ENCODE results near the gene OTX2.

OTX2 gene

GRCh38 chr14:56817396-56817921, 7.2 kb upstream of the OTX2 start:
- Histone ChIP-seq H3K27me3 (ENCODE audit: insufficient read depth, low read length) (no peaks in the 10 kb centered on the region; the same call in 1 of the 2 replicates), H3K4me3 (ENCODE audit: low read depth, low read length, poor library complexity, severe bottlenecking) (no peak overlapping the region), H3K9ac (ENCODE audit: low read length) (no peak overlapping the region), H3K27ac (ENCODE audit: low read depth, low read length, poor library complexity, severe bottlenecking) (no peak overlapping the region), H3K9me3 (ENCODE audit: low read length) (no peaks in the 10 kb centered on the region), H2AFZ (ENCODE audit: low read length) (no peak overlapping the region), H3F3A (ENCODE audit: insufficient read depth, low read length) (no peaks in the 10 kb centered on the region), H3K79me2 (ENCODE audit: insufficient read depth, low read length) (no peaks in the 10 kb centered on the region), H3K36me3 (ENCODE audit: insufficient read depth, low read length) (no peaks in the 10 kb centered on the region), H4K20me1 (ENCODE audit: insufficient read depth, low read length) (no peaks in the 10 kb centered on the region), H3K4me1 (ENCODE audit: insufficient read depth, low read length, severe bottlenecking) (no peaks in the 10 kb centered on the region), H3K4me2 (ENCODE audit: low read length) (no peak overlapping the region), H3K9me2 (ENCODE audit: low read depth, low read length) (no peaks in the 10 kb centered on the region)
- no peak for TF ChIP-seq CTCF (IDR thresholded peaks at IDR 0.05; ENCODE audit: low read length)
- no peak for TF ChIP-seq EZH2 (IDR thresholded peaks at IDR 0.05; ENCODE audit: borderline replicate concordance, low read length)

GRCh38 chr14:56816574-56817391, 6.5 kb upstream of the OTX2 start:
- TF ChIP-seq EZH2 (IDR thresholded peaks at IDR 0.05; ENCODE audit: borderline replicate concordance, low read length) (no peak), CTCF (IDR thresholded peaks at IDR 0.05; ENCODE audit: low read length) (no peak)
- H3K9ac ChIP-seq (ENCODE audit: low read length): no peak overlapping the region
- no peaks in the 10 kb centered on the region for H4K20me1 ChIP-seq (ENCODE audit: insufficient read depth, low read length)
- no peak overlapping the region for H3K4me3 ChIP-seq (ENCODE audit: low read depth, low read length, poor library complexity, severe bottlenecking)
- H3K27me3 ChIP-seq (ENCODE audit: insufficient read depth, low read length): no peaks in the 10 kb centered on the region; the same call in 1 of the 2 replicates
- H3F3A ChIP-seq (ENCODE audit: insufficient read depth, low read length): no peaks in the 10 kb centered on the region
- H3K79me2 ChIP-seq (ENCODE audit: insufficient read depth, low read length): no peaks in the 10 kb centered on the region
- H3K27ac ChIP-seq (ENCODE audit: low read depth, low read length, poor library complexity, severe bottlenecking): no peak overlapping the region
- no peaks in the 10 kb centered on the region for H3K9me3 ChIP-seq (ENCODE audit: low read length)
- H3K4me2 ChIP-seq (ENCODE audit: low read length): no peak overlapping the region
- H2AFZ ChIP-seq (ENCODE audit: low read length): no peak overlapping the region
- H3K4me1 ChIP-seq (ENCODE audit: insufficient read depth, low read length, severe bottlenecking): no peaks in the 10 kb centered on the region
- H3K9me2 ChIP-seq (ENCODE audit: low read depth, low read length): no peaks in the 10 kb centered on the region
- H3K36me3 ChIP-seq (ENCODE audit: insufficient read depth, low read length): no peaks in the 10 kb centered on the region

GRCh38 chr14:56815745-56816144, 5.5 kb upstream of the OTX2 start:
- Histone ChIP-seq H3K27me3 (ENCODE audit: insufficient read depth, low read length) (no peaks in the 10 kb centered on the region; the same call in 1 of the 2 replicates), H3K4me1 (ENCODE audit: insufficient read depth, low read length, severe bottlenecking) (no peaks in the 10 kb centered on the region), H3K9me2 (ENCODE audit: low read depth, low read length) (no peaks in the 10 kb centered on the region), H3K27ac (ENCODE audit: low read depth, low read length, poor library complexity, severe bottlenecking) (no peak overlapping the region), H3K4me2 (ENCODE audit: low read length) (no peak overlapping the region), H3F3A (ENCODE audit: insufficient read depth, low read length) (no peaks in the 10 kb centered on the region), H3K79me2 (ENCODE audit: insufficient read depth, low read length) (no peaks in the 10 kb centered on the region), H4K20me1 (ENCODE audit: insufficient read depth, low read length) (no peaks in the 10 kb centered on the region), H3K9ac (ENCODE audit: low read length) (no peak overlapping the region), H3K36me3 (ENCODE audit: insufficient read depth, low read length) (no peaks in the 10 kb centered on the region), H3K9me3 (ENCODE audit: low read length) (no peaks in the 10 kb centered on the region), H3K4me3 (ENCODE audit: low read depth, low read length, poor library complexity, severe bottlenecking) (no peak overlapping the region), H2AFZ (ENCODE audit: low read length) (no peak overlapping the region)
- TF ChIP-seq CTCF (IDR thresholded peaks at IDR 0.05; ENCODE audit: low read length): no peak
- TF ChIP-seq EZH2 (IDR thresholded peaks at IDR 0.05; ENCODE audit: borderline replicate concordance, low read length): no peak
